RWPE2 (cell line): Measurements from ENCODE around the gene PLEKHA4.

Experiments
- ATAC-seq: fragments of 200-7000 bp; cut with Tn5 transposase; 3 replicates; pipeline ENCODE4 v1.9.1; 2021; ENCODE audit warnings: low read depth
- DNase-seq: peaks from one replicate; pipeline ENCODE4 v3.0.0-alpha.2; 2020; ENCODE audit warnings: low spot score
- H3K27ac ChIP-seq: fragments of 450-650 bp; 2 replicates; pipeline ENCODE4 v1.5.1; 2017; ENCODE audit warnings: mild to moderate bottlenecking; ENCODE audit not compliant: poor library complexity, severe bottlenecking
- H3K27me3 ChIP-seq: fragments of 250-450 bp; sonication (Bioruptor Pico); 2 replicates; pipeline ENCODE4 v1.5.1; 2021; ENCODE audit warnings: mild to moderate bottlenecking, moderate library complexity; ENCODE audit not compliant: insufficient read depth, poor library complexity, severe bottlenecking
- H3K36me3 ChIP-seq: fragments of 250-450 bp; sonication (Bioruptor Pico); 2 replicates; pipeline ENCODE4 v1.5.1; 2020; ENCODE audit warnings: low read depth, mild to moderate bottlenecking, moderate library complexity
- H3K4me1 ChIP-seq: fragments of 250-450 bp; sonication (Bioruptor Pico); 2 replicates; pipeline ENCODE4 v1.5.1; 2021; ENCODE audit warnings: mild to moderate bottlenecking, moderate library complexity; ENCODE audit not compliant: insufficient read depth, poor library complexity, severe bottlenecking
- H3K4me3 ChIP-seq: fragments of 250-450 bp; sonication (Bioruptor Pico); 2 replicates; pipeline ENCODE4 v1.5.1; 2021; ENCODE audit warnings: mild to moderate bottlenecking, moderate library complexity; ENCODE audit not compliant: severe bottlenecking
- H3K9me3 ChIP-seq: fragments of 250-450 bp; sonication (Bioruptor Pico); 2 replicates; pipeline ENCODE4 v1.5.1; 2021; ENCODE audit warnings: mild to moderate bottlenecking, moderate library complexity; ENCODE audit not compliant: severe bottlenecking
- TF ChIP-seq, protein P1 (sequence below): fragments of 450-650 bp; IDR thresholded peaks from one replicate; pipeline ENCODE4 v1.5.1; 2017; ENCODE audit warnings: mild to moderate bottlenecking, moderate library complexity; ENCODE audit not compliant: poor library complexity, severe bottlenecking

Gene PLEKHA4

GRCh38 chr19:48842789-48843162 is 25.6 kb downstream of the PLEKHA4 start:
- no peak for DNase-seq
- H3K9me3 ChIP-seq = no peaks in the 10 kb centered on the region
- no peak overlapping the region for H3K4me3 ChIP-seq
- ATAC-seq = peak; percentile 35; the same call in 2 of the 3 replicates
- H3K36me3 ChIP-seq = peaks cover 5% of the 10 kb centered on the region; the same call in 1 of the 2 replicates
- no peaks in the 10 kb centered on the region for H3K27me3 ChIP-seq
- no peaks in the 10 kb centered on the region for H3K4me1 ChIP-seq
- no peak overlapping the region for H3K27ac ChIP-seq
- TF ChIP-seq, protein P1, sequence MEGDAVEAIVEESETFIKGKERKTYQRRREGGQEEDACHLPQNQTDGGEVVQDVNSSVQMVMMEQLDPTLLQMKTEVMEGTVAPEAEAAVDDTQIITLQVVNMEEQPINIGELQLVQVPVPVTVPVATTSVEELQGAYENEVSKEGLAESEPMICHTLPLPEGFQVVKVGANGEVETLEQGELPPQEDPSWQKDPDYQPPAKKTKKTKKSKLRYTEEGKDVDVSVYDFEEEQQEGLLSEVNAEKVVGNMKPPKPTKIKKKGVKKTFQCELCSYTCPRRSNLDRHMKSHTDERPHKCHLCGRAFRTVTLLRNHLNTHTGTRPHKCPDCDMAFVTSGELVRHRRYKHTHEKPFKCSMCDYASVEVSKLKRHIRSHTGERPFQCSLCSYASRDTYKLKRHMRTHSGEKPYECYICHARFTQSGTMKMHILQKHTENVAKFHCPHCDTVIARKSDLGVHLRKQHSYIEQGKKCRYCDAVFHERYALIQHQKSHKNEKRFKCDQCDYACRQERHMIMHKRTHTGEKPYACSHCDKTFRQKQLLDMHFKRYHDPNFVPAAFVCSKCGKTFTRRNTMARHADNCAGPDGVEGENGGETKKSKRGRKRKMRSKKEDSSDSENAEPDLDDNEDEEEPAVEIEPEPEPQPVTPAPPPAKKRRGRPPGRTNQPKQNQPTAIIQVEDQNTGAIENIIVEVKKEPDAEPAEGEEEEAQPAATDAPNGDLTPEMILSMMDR = peak; percentile 89

DNA sequence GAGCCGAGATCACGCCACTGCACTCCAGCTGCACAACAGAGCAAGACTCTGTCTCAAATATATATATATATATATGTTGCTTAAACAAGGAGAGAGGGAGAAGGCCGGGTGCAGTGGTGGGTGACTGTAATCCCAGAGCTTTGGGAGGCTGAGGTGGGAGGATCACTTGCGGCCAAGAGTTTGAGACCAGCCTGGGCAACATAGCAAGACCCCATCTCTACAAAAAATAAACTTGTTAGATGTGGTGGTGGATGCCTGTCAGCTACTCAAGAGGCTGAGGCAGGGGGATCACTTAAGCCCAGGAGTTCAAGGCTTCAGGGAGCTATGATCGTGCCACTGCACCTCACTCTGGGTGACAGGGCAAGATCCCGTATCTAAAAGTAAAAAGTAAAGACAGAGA is 26.8 kb downstream of the PLEKHA4 start:
- DNase-seq = no peak
- no peaks in the 10 kb centered on the region for H3K4me1 ChIP-seq
- no peaks in the 10 kb centered on the region for H3K27me3 ChIP-seq
- peaks cover 5% of the 10 kb centered on the region; the same call in 1 of the 2 replicates for H3K36me3 ChIP-seq
- H3K4me3 ChIP-seq = no peak overlapping the region
- H3K27ac ChIP-seq = no peak overlapping the region
- no peaks in the 10 kb centered on the region for H3K9me3 ChIP-seq
- no peak for ATAC-seq
- TF ChIP-seq, protein P1 = no peak

DNA sequence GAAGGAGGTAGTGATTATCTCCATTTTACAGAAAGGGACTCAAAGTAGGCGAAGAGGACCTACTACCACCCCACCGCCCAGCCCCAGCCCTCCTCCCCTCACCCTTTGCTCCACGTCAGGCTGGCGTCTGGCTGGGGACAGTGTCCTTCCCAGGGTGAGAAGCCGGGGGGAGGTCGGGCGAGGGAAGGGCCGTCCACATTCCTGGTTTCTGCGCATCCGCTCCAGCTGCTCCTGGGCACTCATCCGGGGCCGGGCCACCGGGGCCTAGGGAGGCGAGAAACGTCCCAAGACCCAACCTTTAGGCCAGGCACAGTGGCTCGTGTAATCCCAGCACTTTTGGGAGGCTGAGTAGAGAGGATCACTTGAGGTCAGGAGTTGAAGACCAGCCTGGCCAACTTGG is 27.4 kb downstream of the PLEKHA4 start:
- DNase-seq (no peak), ATAC-seq (no peak)
- H3K4me1 ChIP-seq = no peaks in the 10 kb centered on the region
- H3K4me3 ChIP-seq = no peak overlapping the region
- peaks cover 5% of the 10 kb centered on the region; the same call in 1 of the 2 replicates for H3K36me3 ChIP-seq
- no peak overlapping the region for H3K27ac ChIP-seq
- TF ChIP-seq, protein P1 = no peak
- H3K27me3 ChIP-seq = no peaks in the 10 kb centered on the region
- no peaks in the 10 kb centered on the region for H3K9me3 ChIP-seq

DNA sequence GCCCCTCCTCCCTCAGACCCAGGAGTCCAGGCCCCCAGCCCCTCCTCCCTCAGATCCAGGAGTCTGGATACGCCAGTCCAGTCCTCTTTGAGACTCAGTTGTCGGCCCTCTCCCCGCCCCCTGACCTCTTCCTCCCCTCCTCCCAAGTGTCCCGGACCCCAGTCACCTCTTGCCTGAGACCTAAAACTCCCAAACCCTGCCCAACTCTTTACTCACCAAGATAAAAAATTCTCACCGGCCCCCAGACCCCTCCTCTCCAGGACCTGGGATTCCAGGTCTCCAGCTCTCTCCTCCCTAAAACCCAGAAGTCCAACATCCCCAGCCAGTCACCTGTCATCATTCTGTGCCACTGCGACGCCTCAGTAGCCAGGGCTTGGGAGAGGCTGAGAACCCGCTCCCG is 30.7 kb downstream of the PLEKHA4 start:
- Histone ChIP-seq H3K4me1 (no peaks in the 10 kb centered on the region), H3K27ac (no peak overlapping the region), H3K27me3 (no peaks in the 10 kb centered on the region), H3K9me3 (no peaks in the 10 kb centered on the region), H3K4me3 (no peak overlapping the region), H3K36me3 (no peaks in the 10 kb centered on the region)
- DNase-seq = no peak
- no peak for ATAC-seq
- TF ChIP-seq, protein P1 = no peak

DNA sequence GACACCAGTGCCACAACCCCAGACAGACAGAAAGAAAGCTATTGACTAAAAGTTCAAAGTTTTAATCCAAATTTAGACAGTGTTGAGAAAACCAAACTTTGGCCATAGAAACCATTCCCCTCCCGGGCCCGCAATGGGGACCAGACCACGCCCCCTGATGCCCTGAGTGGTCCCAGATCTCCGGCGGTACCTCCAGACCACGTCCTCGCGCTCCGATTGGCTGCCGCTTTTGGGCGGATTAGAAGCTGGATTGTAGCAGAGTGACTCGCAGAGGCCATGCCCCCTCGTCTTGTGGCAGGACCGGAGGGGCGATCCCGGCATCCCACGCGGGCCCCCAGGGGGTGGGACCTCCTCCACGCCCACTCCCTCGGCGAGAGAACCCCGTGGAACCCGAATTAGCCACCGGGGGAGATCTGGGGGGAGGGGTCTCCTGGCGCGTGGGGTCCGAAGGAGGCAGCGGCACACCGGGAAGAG is 31.3 kb downstream of the PLEKHA4 start:
- no peak for DNase-seq
- H3K4me3 ChIP-seq = no peak overlapping the region

More for the DNA sequence above, 31.3 kb downstream of the PLEKHA4 start:
- Histone ChIP-seq H3K36me3 (no peaks in the 10 kb centered on the region), H3K27me3 (no peaks in the 10 kb centered on the region), H3K27ac (no peak overlapping the region), H3K4me1 (no peaks in the 10 kb centered on the region), H3K9me3 (no peaks in the 10 kb centered on the region)
- TF ChIP-seq, protein P1 = no peak
- ATAC-seq = peak; percentile 55
